Measurements from ENCODE around the gene RND3.

Gene RND3

DNA sequence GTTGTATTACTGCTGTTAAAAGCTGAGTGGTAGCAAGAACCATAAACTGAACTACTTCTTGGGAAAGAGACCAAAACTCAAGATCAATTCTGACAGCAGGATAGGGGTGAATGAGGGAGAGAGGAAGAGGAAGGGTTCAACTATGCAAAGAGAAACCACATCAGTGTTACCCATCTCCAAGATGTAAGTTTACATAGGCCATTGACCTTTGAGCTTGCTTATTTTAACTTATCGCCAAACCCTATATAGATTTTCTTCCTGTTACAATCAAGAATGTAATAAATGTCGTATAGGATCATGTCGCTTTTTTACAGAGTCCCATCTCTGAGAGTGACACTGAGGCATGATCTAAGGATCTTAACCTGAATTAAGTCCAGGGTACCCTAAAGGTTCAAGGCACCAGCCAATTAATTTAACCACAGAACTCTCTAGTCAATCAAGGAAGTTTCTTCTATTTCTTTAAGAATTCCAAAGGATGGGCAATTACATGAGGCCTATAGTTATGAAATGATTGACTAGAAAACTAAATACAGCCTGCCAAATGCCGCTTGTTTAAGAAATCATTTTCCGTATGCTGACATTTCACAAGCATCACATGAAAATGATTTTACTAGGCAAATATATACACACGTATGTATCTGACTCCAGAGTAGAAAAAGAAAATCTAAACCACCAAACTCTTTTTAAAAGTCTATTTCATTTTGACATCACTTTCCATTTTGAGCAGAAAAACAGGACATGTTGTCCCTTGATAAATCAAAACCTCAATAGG is 11.8 kb downstream of the RND3 start:
- DNase-seq = no peak

DNA sequence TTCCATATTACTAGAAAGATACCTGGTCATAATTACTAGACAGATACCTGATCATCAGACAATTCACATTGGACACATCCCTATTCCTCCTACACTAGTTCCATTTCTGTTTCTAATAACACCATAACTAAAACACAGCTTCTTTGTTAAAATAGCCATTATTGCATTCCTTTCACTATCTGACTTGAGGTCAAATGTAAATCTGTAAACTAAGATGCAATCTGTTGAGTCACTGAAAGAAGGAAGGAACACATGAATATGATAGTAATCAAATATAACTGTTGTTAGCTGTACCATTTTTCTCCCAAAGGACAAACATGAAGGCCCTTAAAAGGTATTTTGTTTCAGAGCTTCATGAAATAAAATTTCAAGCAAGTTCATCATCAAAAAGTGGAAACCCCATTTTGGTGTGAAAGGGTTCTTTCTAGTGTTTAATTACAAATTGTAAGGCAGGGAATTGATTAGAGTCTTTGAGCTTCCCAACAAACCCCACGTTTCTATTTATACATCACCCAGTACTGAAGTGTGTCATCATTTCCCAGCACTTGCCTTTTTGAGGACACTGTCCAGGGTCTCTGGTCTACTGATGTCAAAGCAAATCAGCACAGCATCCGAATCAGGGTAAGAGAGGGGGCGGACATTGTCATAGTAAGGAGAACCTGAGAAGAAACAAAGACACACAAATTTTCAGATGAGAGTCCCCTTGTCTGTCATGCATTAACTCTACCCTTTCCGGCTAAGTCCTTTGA is 13.0 kb downstream of the RND3 start:
- DNase-seq = no peak

DNA sequence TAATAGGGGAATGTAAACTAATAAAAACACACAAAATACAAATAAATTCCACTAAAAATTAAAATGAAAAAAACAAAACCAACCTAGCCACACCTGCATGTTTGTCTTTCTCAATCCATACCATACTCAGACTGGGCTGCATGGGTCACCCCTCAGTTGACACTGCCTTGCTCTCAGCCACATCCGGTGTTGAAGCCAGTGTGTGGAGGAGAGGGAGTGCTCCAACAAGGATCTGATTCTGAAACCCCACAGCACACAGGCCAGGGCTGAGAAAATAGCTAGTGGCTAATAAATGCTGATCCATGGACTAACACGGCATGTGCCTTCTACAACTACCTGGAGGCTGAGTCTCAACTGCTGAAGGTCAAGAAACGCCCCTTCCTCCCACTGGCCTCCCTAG is 13.7 kb downstream of the RND3 start:
- DNase-seq = no peak

DNA sequence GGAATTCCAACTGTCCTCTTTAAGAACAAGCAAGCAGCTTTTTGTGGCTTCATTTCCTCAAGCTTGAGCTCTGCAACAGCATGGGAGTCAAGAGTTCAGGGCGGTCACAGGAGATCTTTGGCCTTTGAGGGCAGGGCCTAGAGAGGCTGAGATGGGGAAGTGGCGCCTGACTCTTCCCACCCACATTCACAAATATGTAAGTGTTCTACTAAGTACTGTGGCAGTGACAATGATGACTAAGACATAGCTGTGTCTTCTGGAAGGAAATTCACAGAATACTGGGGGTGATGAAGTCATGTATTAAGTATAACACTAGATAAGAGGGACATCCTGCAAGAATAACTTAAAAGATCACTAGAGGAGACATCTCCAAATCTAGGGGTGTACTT is 15.0 kb downstream of the RND3 start:
- DNase-seq = no peak

DNA sequence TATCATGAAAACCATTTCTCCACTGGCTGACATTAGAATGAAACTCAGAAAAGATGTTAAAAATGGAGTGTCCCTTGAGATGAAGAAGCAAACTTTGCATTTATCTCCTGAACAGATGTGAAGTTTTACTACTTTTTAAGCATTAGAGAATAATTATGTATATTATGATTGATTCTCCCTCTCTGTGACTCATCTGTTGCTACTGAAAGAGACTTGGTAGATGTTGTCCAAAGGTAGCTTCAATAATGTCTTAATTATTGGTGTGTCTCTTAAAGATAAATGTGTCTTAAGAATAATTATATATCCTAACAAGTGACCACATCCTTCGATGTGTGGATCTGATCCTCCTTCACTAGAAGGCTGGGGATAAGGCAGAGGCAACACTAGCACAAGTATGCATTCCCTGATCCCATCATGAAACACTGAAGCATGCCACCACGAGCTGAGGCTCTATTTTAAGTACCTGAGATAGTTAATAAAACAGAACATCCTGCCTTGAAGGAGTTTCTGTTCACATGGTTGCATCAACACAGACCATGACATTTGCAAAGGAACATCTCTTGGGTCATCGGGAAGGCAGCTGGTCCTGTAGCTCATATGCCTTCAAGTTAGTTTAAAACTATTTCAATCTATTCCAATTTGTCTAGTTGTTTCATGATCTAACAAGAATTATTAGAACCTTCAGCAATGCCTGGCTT is 15.5 kb downstream of the RND3 start:
- DNase-seq = no peak

DNA sequence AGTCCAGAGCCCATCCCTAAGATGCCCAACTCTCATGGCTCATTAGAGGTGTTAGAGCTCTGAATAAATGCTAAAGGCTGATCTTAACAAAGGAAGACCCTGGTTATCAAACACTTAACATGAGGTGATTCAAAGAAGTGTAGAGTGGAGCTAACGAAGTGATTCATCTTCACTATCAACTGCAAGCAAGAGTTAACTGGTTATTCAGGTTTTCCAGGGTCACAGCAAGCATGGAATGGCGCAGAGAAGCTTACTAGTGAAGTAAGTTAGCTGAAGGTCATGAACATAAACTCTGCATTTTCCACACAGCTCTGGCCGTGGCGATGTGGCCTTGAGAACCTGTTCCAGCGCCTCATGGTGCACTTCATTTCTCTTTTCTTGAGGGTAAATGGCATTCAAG is 17.0 kb downstream of the RND3 start:
- no peak for DNase-seq

DNA sequence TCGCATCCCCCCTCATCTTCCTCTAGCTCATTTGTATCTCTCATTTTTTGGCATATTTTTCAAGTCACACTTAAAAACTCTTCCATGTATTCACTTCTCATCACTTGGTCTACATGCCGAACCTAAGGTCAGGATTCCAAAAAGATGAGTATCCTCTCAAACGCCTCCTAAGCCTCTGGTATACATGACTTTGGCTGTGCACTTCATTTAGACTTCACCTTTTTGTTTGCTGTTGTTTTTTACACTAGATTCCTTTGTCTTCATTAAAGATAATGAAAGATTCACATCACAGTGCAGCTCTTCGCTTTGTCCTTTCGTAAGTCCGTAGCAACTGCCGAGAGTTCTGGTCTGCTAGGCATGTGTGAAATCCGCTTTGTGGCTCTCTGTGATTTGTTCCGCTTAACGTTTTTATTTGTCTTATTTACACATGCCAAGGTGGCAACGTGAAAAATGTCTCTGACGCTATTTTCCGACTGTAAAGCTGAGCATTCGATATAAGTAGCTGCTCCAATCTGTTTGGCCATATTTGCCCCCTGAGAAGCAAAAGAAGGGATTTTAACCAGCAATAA is 17.7 kb downstream of the RND3 start:
- DNase-seq = no peak

DNA sequence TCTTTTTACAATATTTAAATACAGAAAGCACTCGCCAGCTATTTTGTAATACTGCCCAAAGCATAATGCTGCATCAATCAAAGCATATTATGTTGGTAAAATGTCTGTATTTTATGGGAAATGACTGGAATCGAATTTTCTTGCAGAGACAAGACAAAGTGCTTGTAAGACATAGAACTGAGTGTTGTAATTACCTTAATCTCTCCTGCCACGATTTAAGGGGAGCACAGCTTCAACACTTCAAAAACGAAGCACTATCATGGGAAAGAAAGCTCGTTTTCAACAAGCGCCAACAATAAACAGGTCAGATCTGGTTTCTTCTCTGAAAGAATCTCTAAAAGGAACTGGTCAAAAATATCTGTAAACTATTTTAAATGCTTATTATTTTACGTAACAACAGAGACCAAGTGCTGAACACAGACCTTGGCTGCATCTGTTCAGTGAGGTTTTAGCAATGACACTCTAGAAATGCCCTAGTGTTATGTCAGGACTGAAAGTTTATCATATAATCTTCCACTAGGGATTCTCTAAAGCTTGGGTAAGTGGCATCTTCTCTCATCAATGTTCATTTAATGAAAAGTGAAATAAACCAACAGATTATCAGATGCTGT is 19.0 kb downstream of the RND3 start:
- DNase-seq = no peak

DNA sequence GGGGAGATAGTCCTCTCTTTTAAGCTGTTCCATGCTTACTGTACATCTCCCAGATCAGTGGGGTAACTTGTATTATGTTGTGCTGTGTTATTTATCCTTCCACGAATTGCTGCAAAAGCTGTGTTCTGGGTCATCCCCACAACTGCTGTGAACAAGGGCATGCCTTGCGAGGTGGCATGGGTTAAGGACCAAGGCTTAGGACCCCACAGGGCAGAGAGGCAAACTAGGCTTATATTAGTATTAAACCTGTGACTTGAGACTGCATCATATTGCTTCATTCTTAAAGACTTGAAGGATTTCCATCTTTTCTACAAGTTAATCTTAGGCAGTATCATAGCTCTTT is 19.9 kb downstream of the RND3 start:
- DNase-seq = no peak

DNA sequence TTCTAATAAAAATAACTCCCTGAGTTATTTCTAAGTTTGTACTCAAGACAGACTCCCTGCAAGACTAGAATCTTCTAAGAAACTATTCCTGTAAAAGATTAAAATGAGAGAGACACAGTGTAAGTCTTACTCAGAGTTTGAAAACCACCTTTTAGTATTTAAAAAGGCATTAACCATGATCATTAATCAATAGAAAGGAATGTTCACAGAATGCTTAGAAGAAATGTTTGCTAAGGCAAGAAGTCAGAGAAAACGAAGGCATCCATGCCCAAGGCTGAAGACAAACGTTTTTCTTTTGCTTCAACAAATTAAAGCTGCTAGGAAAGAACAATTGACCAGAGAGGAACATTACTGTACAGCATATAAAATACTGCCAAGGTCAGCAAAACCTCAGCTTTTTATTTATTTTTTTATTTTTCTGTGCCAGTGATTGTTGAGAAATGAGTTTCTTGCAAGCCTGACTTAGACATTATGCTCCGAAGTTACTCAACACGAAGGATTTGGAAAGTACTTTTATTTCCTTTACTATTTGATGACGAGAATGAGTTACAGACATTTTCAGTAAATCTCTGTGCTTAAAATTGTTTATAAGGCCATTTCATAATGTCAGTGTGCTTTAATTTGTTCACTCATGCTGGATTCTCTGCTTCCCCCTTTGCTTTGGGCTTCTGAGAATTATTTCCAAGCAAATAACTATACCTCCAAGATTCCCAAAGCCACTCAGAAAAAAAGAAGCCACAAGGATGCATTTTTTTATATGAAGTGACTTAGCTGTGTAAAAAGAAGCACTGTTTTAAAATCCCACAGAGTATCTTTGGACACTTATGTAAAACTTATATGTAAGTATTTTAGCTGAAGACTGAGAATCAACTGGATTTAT is 20.5 kb downstream of the RND3 start:
- DNase-seq = no peak

DNA sequence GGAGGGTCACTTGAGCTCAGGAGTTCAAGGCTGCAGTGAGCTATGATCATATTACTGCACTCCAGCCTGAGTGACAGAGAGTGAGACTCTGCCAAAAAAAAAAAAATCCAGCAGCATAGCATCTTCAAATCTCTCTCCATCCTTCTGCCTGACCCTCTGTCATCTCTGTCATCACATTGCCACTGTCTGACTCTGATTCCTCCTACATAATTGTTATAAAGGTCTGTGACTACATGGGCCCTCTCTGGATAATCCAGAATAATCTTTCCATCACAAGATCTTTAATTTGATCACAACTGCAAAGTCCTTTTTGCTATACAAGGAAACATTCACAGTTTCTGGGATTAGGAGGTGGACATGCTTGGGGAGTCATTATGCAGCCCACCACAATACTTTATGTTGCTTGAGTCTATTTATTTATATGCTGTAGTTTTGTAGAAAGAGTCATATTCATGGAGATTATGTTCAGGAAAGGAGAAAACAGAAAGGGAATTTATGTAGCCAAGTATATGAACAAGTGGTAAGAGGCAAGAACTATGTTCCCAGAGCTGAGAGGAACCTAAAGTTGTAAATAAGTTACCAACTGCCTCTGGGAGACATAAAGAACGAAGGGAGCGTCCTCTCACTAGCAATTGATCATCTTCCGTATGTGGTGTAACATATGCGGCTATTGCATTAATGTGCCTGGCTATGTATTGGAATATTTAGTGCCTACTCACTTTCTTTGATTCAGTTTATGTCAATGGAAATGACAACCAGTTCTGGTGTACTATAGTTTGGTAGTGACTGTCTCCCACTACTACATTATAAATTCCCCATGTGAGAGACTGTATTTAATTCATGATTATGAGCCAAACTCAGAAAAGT is 21.5 kb downstream of the RND3 start:
- DNase-seq = no peak

DNA sequence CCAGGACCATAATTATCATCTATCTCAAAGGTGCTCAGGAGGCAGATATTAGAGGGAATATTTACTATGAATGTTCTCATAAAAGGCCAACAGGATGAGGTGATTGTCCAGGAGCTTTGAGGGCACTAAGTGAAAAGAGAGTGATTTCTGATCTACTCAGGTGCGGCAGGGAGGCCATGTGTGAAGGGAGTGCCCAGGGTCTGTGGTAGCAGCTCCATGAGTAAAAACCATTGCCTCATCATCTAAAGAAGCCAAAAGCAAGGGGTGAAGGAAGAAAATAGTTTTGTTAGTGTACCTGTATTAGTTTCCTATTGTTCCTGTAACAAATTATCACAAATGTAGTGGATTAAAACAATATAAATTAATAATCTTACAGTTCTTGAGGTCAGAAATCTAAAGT is 22.5 kb downstream of the RND3 start:
- no peak for DNase-seq

DNA sequence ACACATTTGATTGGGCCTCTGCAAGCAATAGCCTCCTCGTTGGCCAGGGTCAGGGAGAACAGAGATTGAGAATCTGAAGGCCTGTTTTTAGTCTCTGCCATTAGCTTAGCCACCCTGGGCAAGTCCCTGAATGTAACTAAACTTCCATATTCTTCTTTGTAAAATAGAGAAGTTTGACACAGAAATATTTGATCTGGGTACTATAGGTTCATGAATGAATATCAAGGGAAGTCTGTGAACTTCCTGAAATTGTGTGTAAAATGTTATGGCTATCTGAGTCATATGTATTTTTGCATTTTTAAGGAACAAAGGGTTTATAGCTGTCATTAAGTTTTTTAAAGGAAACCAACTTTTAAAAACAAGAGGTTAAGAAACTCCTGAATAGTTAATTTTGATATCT is 23.2 kb downstream of the RND3 start:
- no peak for DNase-seq

DNA sequence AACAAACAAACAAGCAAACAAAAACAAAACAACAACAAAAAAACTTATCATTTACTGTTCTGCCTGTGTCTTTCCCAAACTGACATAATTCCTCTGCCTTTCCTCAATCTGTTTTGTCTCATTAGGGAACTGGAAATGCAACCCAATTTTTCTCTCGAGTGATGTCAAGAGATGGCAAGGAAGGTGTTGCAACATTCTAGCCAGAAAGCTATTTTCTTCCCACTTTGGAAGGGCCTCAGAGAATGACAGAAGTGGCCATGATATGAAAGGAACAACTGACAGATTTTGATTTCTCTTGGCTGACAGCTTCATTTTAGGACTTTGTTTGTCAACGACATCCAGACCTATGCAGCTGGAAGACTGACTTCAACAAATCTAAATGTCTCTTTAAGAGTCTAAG is 24.7 kb downstream of the RND3 start:
- no peak for DNase-seq

DNA sequence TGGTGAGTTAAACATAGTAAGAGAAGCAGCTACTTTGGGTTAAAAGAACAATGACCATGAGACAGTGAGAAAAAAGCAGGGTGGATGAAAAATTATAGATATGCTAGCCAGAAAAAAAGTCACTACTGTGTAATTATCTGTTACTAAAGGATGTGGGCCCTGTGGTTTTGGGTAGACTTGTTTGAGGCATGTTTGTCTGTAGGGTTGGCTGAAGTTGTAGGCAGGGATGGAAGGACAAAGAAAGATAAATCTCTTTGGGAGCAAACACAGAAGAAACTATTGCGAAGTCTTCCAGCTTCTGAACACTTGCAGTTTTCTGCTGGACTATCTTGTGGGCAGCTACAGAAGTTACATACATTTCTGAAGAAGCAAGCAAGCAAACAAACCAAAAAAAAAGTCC is 28.2 kb downstream of the RND3 start:
- DNase-seq = no peak

DNA sequence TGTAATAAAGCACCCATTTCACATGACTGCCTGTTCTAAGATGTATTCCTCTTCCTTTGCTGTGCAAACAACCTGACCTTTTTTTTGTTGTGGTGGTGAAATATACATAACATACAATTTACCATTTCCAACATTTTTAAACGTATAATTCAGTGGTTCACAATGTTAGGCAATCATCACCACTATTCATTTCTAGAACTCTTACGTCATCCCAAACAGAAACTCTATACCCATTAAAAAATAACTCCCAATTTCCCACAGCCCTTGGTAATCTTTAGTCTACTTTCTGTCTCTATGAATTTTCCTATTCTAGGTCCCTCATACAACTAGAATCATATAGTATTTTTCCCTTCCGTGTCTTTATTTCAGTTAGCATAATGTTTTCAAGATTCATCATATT is 36.7 kb downstream of the RND3 start:
- DNase-seq = no peak

DNA sequence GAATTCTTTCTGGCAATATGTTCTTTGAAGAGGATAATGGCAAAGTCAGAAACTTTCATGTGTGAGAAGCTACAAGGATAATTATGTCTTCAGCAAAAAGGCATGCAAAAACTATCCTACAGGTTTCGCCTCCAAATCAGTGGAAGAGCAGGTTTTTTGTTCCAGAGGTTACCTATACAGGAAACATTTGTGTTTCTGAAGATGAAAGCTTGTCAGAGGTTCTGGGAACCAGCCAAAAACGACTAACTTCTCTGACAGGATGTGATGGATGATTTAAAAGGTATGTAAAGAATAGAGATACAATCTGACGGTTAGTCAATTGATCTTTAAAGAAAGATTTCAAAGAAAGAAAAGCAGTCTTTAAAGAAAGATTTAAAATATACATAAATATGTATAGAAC is 37.6 kb downstream of the RND3 start:
- no peak for DNase-seq

DNA sequence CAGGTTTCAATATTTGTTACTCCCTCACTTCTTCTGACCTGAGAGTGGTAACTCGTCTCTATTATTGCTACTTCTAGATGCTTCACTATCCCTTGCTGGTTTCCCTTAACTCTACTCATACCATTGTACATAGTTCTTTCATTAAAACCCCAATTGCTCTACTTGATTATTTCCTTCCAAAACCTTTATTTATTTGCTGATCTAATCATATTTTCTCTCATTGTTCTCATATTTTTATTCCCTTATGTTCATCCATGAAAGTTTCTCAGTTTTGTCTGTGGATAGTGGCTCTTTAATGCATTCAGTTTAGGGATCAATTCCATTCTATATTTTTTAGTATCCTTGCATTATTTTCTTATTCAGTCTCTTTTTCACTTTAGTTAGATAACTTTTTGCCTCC is 42.1 kb downstream of the RND3 start:
- no peak for DNase-seq

DNA sequence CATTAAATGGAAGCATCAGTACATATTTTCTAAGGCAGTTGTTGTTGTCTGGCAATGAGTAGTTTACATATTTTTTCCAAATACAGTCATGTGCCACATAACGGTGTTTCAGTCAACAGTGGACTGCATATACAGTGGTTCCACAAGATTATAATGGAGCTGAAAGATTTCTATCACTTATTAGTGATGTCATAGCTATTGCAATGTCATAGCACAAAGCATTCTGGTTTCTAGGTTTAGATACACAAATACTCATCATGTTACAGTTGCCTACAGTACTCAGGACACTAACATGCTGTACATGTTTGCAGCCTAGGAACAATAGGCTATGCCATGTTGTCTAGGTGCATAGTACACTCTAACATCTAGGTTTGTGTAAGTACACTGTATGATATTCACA is 45.0 kb downstream of the RND3 start:
- no peak for DNase-seq

DNA sequence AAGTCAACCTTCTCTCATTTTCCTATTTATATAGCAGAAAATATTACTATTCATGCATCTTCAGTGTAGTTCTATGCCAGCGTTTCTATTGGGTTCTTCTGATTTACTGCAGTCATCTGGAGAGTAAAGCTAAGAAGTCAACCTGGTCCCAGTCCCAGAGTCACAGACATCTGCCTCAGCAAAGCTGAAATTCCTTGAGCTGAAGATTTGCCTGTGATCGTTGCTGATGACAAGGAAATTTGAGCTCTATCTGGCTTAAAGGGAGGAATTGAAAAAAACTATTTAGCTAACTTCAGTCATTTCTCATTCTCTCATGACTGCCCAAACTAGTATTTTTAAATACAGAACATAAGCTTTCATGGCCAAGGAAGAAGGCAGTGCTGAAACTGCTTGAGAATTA is 45.7 kb downstream of the RND3 start:
- DNase-seq = no peak

DNA sequence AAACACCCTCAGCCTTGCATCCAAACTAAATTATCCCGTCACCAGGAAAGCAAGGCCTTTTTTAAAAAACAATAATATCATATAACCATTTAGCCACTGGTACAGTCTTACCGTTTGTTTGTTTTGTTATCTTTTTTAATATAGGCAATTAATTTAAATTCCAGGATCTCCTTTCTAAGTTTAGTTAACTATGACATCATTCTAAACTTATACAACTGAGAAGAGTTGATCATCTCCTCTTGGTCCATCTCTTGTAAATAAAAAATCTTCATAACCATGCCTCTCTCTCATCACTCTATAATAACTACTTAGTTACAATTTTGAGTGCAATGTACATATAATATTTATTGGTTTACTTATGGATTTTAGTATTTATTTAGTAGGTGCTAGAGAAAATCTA is 46.2 kb downstream of the RND3 start:
- DNase-seq = no peak

All from amniotic stem cell (primary cell).